ENCODE measurements around the gene TMEM120A. TPM values are rescaled to one million over a fixed set of nuclear protein-coding genes. Genes with fewer than 3 reads are reported as not detected.

TMEM120A gene
- total RNA-seq, 1 donor from 2014 or later, result 17.4 TPM

GRCh38 chr7:75992083-75992755, 2.2 kb downstream of the TMEM120A start:
- H3K4me3 ChIP-seq (ENCODE audit: low read depth, low read length), result no peak overlapping the region
- TF ChIP-seq CTCF (IDR thresholded peaks at IDR 0.05; ENCODE audit: insufficient read depth, low read length, poor library complexity, severe bottlenecking), result no peak
- DNase-seq (ENCODE audit: low read depth), result no peak
- no peaks in the 10 kb centered on the region for H3K36me3 ChIP-seq (ENCODE audit: control insufficient read depth, insufficient read depth, low read length)
- H3K27me3 ChIP-seq (ENCODE audit: control insufficient read depth, insufficient read depth, low read length), result no peaks in the 10 kb centered on the region

GRCh38 chr7:75991531-75992082, 2.8 kb downstream of the TMEM120A start:
- Histone ChIP-seq H3K36me3 (ENCODE audit: control insufficient read depth, insufficient read depth, low read length) (no peaks in the 10 kb centered on the region), H3K4me3 (ENCODE audit: low read depth, low read length) (no peak overlapping the region), H3K27me3 (ENCODE audit: control insufficient read depth, insufficient read depth, low read length) (no peaks in the 10 kb centered on the region)
- DNase-seq (ENCODE audit: low read depth), result no peak
- TF ChIP-seq CTCF (IDR thresholded peaks at IDR 0.05; ENCODE audit: insufficient read depth, low read length, poor library complexity, severe bottlenecking), result no peak

GRCh38 chr7:75989500-75990388, 4.7 kb downstream of the TMEM120A start:
- H3K27me3 ChIP-seq (ENCODE audit: control insufficient read depth, insufficient read depth, low read length), result no peaks in the 10 kb centered on the region
- no peak overlapping the region for H3K4me3 ChIP-seq (ENCODE audit: low read depth, low read length)
- no peak for DNase-seq (ENCODE audit: low read depth)
- H3K36me3 ChIP-seq (ENCODE audit: control insufficient read depth, insufficient read depth, low read length), result no peaks in the 10 kb centered on the region
- no peak for TF ChIP-seq CTCF (IDR thresholded peaks at IDR 0.05; ENCODE audit: insufficient read depth, low read length, poor library complexity, severe bottlenecking)

GRCh38 chr7:75988568-75989499, 5.6 kb downstream of the TMEM120A start:
- no peaks in the 10 kb centered on the region for H3K27me3 ChIP-seq (ENCODE audit: control insufficient read depth, insufficient read depth, low read length)
- no peaks in the 10 kb centered on the region for H3K36me3 ChIP-seq (ENCODE audit: control insufficient read depth, insufficient read depth, low read length)
- DNase-seq (ENCODE audit: low read depth), result no peak
- no peak overlapping the region for H3K4me3 ChIP-seq (ENCODE audit: low read depth, low read length)
- TF ChIP-seq CTCF (IDR thresholded peaks at IDR 0.05; ENCODE audit: insufficient read depth, low read length, poor library complexity, severe bottlenecking), result no peak

- Histone ChIP-seq H3K27me3 (ENCODE audit: control insufficient read depth, insufficient read depth, low read length) (no peaks in the 10 kb centered on the region), H3K4me3 (ENCODE audit: low read depth, low read length) (no peak overlapping the region), H3K36me3 (ENCODE audit: control insufficient read depth, insufficient read depth, low read length) (no peaks in the 10 kb centered on the region)
- DNase-seq (ENCODE audit: low read depth), result no peak
- TF ChIP-seq CTCF (IDR thresholded peaks at IDR 0.05; ENCODE audit: insufficient read depth, low read length, poor library complexity, severe bottlenecking), result no peak
These were observed 6.4 kb downstream of the TMEM120A start for GRCh38 chr7:75987805-75988567.

Data from kidney epithelial cell (primary cell).